Small intestine (tissue), 7 donors: ENCODE data around the gene MAPT. TPM values are rescaled to one million over a fixed set of nuclear protein-coding genes. Genes with fewer than 3 reads are reported as not detected.

Experiments used
- DNase-seq, 2 donors: peaks; one replicate each; pipeline versions ENCODE4 v3.0.0 to v3.0.0-alpha.2; 2013
- FAIRE-seq: peaks from 2 replicates; lab custom pipeline; 2012; peaks lifted over from hg19 to GRCh38; lab: Jason Lieb, UNC
- H3K27ac ChIP-seq, 3 donors: one replicate each; pipeline ENCODE4 v1.5.1; 2013; ENCODE audit warnings: low read length in 2 of 3, mild to moderate bottlenecking in 2 of 3, control low read depth in 1 of 3, inconsistent platforms in 1 of 3, low read depth in 1 of 3, moderate library complexity in 1 of 3
- H3K27me3 ChIP-seq, 3 donors: one replicate each; pipeline ENCODE4 v1.6.1; 2013; ENCODE audit warnings: low read length in 3 of 3, inconsistent platforms in 1 of 3; ENCODE audit not compliant: control insufficient read depth in 3 of 3, insufficient read depth in 3 of 3
- H3K36me3 ChIP-seq, 3 donors: one replicate each; pipeline ENCODE4 v1.6.1; 2013; ENCODE audit warnings: low read length in 3 of 3, inconsistent platforms in 1 of 3, low read depth in 1 of 3, mild to moderate bottlenecking in 1 of 3, moderate library complexity in 1 of 3; ENCODE audit not compliant: control insufficient read depth in 3 of 3, insufficient read depth in 2 of 3
- H3K4me1 ChIP-seq, 3 donors: one replicate each; pipeline ENCODE4 v1.6.1; 2013; ENCODE audit warnings: low read length in 2 of 3, inconsistent platforms in 1 of 3, low read depth in 1 of 3, mild to moderate bottlenecking in 1 of 3, moderate library complexity in 1 of 3; ENCODE audit not compliant: control insufficient read depth in 3 of 3, insufficient read depth in 2 of 3
- H3K4me3 ChIP-seq, 3 donors: one replicate each; pipeline ENCODE4 v1.5.1; 2013; ENCODE audit warnings: low read length in 3 of 3, control low read depth in 1 of 3, inconsistent platforms in 1 of 3, low read depth in 1 of 3, mild to moderate bottlenecking in 1 of 3, moderate library complexity in 1 of 3
- H3K9me3 ChIP-seq, 2 donors: one replicate each; pipeline ENCODE4 v1.6.1; 2013; ENCODE audit warnings: low read depth in 1 of 2, low read length in 1 of 2; ENCODE audit not compliant: control insufficient read depth in 2 of 2, insufficient read depth in 1 of 2
- WGBS, 3 donors: extraction: QIAGEN DNeasy Blood & Tissue Kit; methylation state at CpG; one replicate each; pipeline ENCODE4 v1.1.7; 2013; 5-methylcytosine and 5-hydroxymethylcytosine counted together
- polyA plus RNA-seq, 4 donors: library from polyadenylated mRNA; stranded (reverse) in 3 of 4; unstranded in 1 of 4; fragments of 200-250 nt in 3 of 4; fragments of 120-200 nt in 1 of 4; gene quantifications; one replicate each; pipeline versions ENCODE4 v1.2.1 to v1.2.3, GENCODE V29; 2013
- donor health status: healthy with polysubstance abuse.
- donor health status: control.
- donor health status: control.
- donor health status: Bipolar disorder and iron deficiency.
- donor health status: healthy.

The MAPT gene
- polyA plus RNA-seq, 4 donors: 0.54 to 6.0 (median 0.87) TPM; not detected in 1

GRCh38 chr17:46008591-46008990, 114.2 kb downstream of the MAPT start:
- Histone ChIP-seq H3K4me1 (peaks cover 0 to 7% (median 0%) of the 10 kb centered on the region in 3 donors), H3K27me3 (no peaks in the 10 kb centered on the region), H3K27ac (no peak overlapping the region), H3K9me3 (no peaks in the 10 kb centered on the region), H3K4me3 (no peak overlapping the region), H3K36me3 (no peaks in the 10 kb centered on the region)
- FAIRE-seq (no peak), DNase-seq (no peak)
- WGBS, 3 donors: 87 to 92% (median 91%) methylated on average over 9 of the region's 9 CpGs

GRCh38 chr17:46009681-46010596, 115.6 kb downstream of the MAPT start:
- WGBS, 3 donors: 81 to 89% (median 85%) methylated on average over 33 of the region's 33 CpGs
- Histone ChIP-seq H3K27ac (no peak overlapping the region), H3K9me3 (no peaks in the 10 kb centered on the region), H3K27me3 (no peaks in the 10 kb centered on the region), H3K36me3 (no peaks in the 10 kb centered on the region), H3K4me1 (no peaks in the 10 kb centered on the region), H3K4me3 (no peak overlapping the region)
- no peak for DNase-seq
- no peak for FAIRE-seq

DNA sequence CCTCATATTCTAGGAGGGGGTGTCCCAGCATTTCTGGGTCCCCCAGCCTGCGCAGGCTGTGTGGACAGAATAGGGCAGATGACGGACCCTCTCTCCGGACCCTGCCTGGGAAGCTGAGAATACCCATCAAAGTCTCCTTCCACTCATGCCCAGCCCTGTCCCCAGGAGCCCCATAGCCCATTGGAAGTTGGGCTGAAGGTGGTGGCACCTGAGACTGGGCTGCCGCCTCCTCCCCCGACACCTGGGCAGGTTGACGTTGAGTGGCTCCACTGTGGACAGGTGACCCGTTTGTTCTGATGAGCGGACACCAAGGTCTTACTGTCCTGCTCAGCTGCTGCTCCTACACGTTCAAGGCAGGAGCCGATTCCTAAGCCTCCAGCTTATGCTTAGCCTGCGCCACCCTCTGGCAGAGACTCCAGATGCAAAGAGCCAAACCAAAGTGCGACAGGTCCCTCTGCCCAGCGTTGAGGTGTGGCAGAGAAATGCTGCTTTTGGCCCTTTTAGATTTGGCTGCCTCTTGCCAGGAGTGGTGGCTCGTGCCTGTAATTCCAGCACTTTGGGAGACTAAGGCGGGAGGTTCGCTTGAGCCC, 116.3 kb downstream of the MAPT start:
- DNase-seq: peak in 1 of 2 donors; percentile 15
- no peaks in the 10 kb centered on the region for H3K4me1 ChIP-seq
- H3K27me3 ChIP-seq: no peaks in the 10 kb centered on the region
- no peaks in the 10 kb centered on the region for H3K9me3 ChIP-seq
- no peaks in the 10 kb centered on the region for H3K36me3 ChIP-seq
- FAIRE-seq: no peak
- no peak overlapping the region for H3K27ac ChIP-seq
- 75 to 86% (median 82%) methylated on average over 16 of the region's 16 CpGs for WGBS, 3 donors
- H3K4me3 ChIP-seq: no peak overlapping the region

GRCh38 chr17:46011711-46012505, 117.6 kb downstream of the MAPT start:
- no peak for DNase-seq
- H3K36me3 ChIP-seq: no peaks in the 10 kb centered on the region
- 77 to 85% (median 80%) methylated on average over 28 of the region's 28 CpGs for WGBS, 3 donors
- H3K27ac ChIP-seq: no peak overlapping the region
- FAIRE-seq: no peak
- H3K4me1 ChIP-seq: no peaks in the 10 kb centered on the region
- H3K4me3 ChIP-seq: no peak overlapping the region
- H3K27me3 ChIP-seq: no peaks in the 10 kb centered on the region
- no peaks in the 10 kb centered on the region for H3K9me3 ChIP-seq

DNA sequence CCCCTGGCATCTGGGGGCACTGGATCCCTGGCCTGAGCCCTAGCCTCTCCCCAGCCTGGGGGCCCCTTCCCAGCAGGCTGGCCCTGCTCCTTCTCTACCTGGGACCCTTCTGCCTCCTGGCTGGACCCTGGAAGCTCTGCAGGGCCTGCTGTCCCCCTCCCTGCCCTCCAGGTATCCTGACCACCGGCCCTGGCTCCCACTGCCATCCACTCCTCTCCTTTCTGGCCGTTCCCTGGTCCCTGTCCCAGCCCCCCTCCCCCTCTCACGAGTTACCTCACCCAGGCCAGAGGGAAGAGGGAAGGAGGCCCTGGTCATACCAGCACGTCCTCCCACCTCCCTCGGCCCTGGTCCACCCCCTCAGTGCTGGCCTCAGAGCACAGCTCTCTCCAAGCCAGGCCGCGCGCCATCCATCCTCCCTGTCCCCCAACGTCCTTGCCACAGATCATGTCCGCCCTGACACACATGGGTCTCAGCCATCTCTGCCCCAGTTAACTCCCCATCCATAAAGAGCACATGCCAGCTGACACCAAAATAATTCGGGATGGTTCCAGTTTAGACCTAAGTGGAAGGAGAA, 118.2 kb downstream of the MAPT start:
- Histone ChIP-seq H3K4me1 (no peaks in the 10 kb centered on the region), H3K9me3 (no peaks in the 10 kb centered on the region), H3K27ac (no peak overlapping the region), H3K36me3 (no peaks in the 10 kb centered on the region), H3K4me3 (no peak overlapping the region), H3K27me3 (no peaks in the 10 kb centered on the region)
- FAIRE-seq (no peak), DNase-seq (no peak)
- 85 to 89% (median 85%) methylated on average over 10 to 11 of the region's 11 CpGs for WGBS, 3 donors

GRCh38 chr17:46013127-46013501, 118.8 kb downstream of the MAPT start:
- DNase-seq (no peak), FAIRE-seq (no peak)
- Histone ChIP-seq H3K4me1 (no peaks in the 10 kb centered on the region), H3K27me3 (no peaks in the 10 kb centered on the region), H3K9me3 (no peaks in the 10 kb centered on the region), H3K27ac (no peak overlapping the region), H3K36me3 (no peaks in the 10 kb centered on the region), H3K4me3 (no peak overlapping the region)
- 88 to 94% (median 91%) methylated on average over 7 of the region's 7 CpGs for WGBS, 3 donors

- Histone ChIP-seq H3K9me3 (no peaks in the 10 kb centered on the region), H3K27me3 (no peaks in the 10 kb centered on the region), H3K4me1 (no peaks in the 10 kb centered on the region), H3K36me3 (no peaks in the 10 kb centered on the region), H3K4me3 (no peak overlapping the region), H3K27ac (no peak overlapping the region)
- no peak for DNase-seq
- WGBS, 3 donors: 78 to 86% (median 85%) methylated on average over 9 of the region's 9 CpGs
- FAIRE-seq: no peak
Measured at GRCh38 chr17:46013502-46014165, 119.3 kb downstream of the MAPT start.
